ENCODE results near the gene VEZT. TPM values are rescaled to one million over a fixed set of nuclear protein-coding genes. Genes with fewer than 3 reads are reported as not detected.

Gene VEZT
- total and polyA plus RNA-seq, 10 of the 15 experiments (the other 5 are each of a cell fraction or from before 2014, with no cell fraction given): 32.8 to 134 (median 66.2) TPM

DNA sequence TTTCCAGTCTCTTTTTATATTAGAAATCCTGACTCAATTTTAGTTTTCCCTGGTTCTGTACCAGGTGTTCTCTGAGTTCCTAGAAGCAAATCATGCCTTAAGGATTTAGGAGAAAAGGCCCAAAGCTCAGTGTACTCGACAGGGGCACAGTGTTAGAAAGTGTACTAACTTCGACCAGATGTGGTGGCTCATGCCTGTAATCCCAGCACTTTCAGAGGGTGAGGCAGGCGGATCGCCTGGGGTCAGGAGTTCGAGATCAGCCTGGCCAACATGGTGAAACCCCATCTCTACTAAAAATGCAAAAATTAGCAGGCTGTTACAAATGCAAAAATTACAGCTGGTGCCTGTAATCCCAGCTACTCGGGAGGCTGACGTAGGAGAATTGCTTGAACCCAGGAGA, 12.0 kb downstream of the VEZT start:
- no TSS peak for BruUV-seq (replicated peaks)
- CTCF ChIA-PET: interaction anchor here (1.2 to 1.9 kb wide), 2 partner anchors 12 to 14 kb away, joined by 3 to 8 read pairs; partner anchors contain the start of genes FGD6 and VEZT

GRCh38 chr12:95230313-95230712, 12.7 kb downstream of the VEZT start:
- ChIA-PET SMC1A (ENCODE audit: uncharacterized antibody, unreplicated experiment) (interaction anchor here (0.9 to 2.2 kb wide), 2 partner anchors 8 to 244 kb away, joined by 4 to 8 read pairs; partner anchors contain the start of gene METAP2), CTCF (interaction anchor here (0.9 kb wide), 1 partner anchor 302 kb away, joined by 4 read pairs; no protein-coding TSS in a partner anchor), POLR2A (interaction anchor here (1.5 kb wide), 1 partner anchor 13 kb away, joined by 4 read pairs; no protein-coding TSS in a partner anchor), RAD21 (ENCODE audit: unreplicated experiment) (interaction anchor here (1.2 kb wide), 1 partner anchor 30 kb away, joined by 3 read pairs; no protein-coding TSS in a partner anchor)
- no TSS peak for BruUV-seq (replicated peaks)
- Histone ChIP-seq H3K27ac (ENCODE audit: control insufficient read depth, insufficient read depth) (no peak overlapping the region), H3K9ac (ENCODE audit: control insufficient read depth, insufficient read depth, low read length) (no peak overlapping the region), H3K4me3 (no peak overlapping the region), H2AFZ (ENCODE audit: control insufficient read depth, low read depth, low read length) (no peak overlapping the region), H3K27me3 (replicated peaks in 1 of 2; ENCODE audit: control insufficient read depth in 2 of 2, insufficient read depth in 2 of 2, low read length in 1 of 2) (no peaks in the 10 kb centered on the region), H3K36me3 (ENCODE audit: control insufficient read depth in 2 of 2, insufficient read depth in 2 of 2, low read length in 1 of 2) (peaks cover 0 to 2% of the 10 kb centered on the region in 2 experiments; a peak in 1 of 4 replicates), H3K79me2 (ENCODE audit: control insufficient read depth, insufficient read depth, low read length) (peaks cover 67% of the 10 kb centered on the region), H3K4me1 (ENCODE audit: control insufficient read depth, insufficient read depth, low read length) (no peaks in the 10 kb centered on the region), H4K20me1 (ENCODE audit: control insufficient read depth, insufficient read depth) (no peaks in the 10 kb centered on the region), H3K4me2 (ENCODE audit: control insufficient read depth, insufficient read depth) (no peak overlapping the region), H3K9me3 (replicated peaks; ENCODE audit: control insufficient read depth, insufficient read depth, low read length) (no peaks in the 10 kb centered on the region)
- intact Hi-C loops (cut with micrococcal nuclease; ENCODE audit: unreplicated experiment): no loop called here
- in situ Hi-C loops (cut with MboI): no loop called here
- no peak for DNase-seq (ENCODE audit: low read depth, low spot score)
- ATAC-seq: peak; percentile 36; the same call in 1 of the 3 replicates
- no peak for TF ChIP-seq HDAC2 (IDR thresholded peaks at IDR 0.05)
- no peak for TF ChIP-seq SUPT20H (IDR thresholded peaks at IDR 0.05; ENCODE audit: borderline replicate concordance, control insufficient read depth, low read depth, low read length)
- no peak for FAIRE-seq

More for the DNA sequence above, 12.0 kb downstream of the VEZT start:
- no peak overlapping the region for H2AFZ ChIP-seq (ENCODE audit: control insufficient read depth, low read depth, low read length)
- ChIA-PET SMC1A (ENCODE audit: uncharacterized antibody, unreplicated experiment) (interaction anchor here (0.7 to 2.2 kb wide), 3 partner anchors 7 to 244 kb away, joined by 4 to 8 read pairs (median 4); partner anchors contain the start of gene METAP2), RAD21 (ENCODE audit: unreplicated experiment) (interaction anchor here (1.2 kb wide), 1 partner anchor 30 kb away, joined by 3 read pairs; no protein-coding TSS in a partner anchor), POLR2A (interaction anchor here (1.0 to 1.5 kb wide), 2 partner anchors 12 to 13 kb away, joined by 4 to 5 read pairs; partner anchors contain the start of genes FGD6 and VEZT)
- in situ Hi-C loops (cut with MboI): no loop called here
- no peak overlapping the region for H3K4me2 ChIP-seq (ENCODE audit: control insufficient read depth, insufficient read depth)
- no peak for DNase-seq (ENCODE audit: low read depth, low spot score)
- H3K36me3 ChIP-seq (ENCODE audit: control insufficient read depth in 2 of 2, insufficient read depth in 2 of 2, low read length in 1 of 2): peaks cover under 1 to 7% of the 10 kb centered on the region in 2 experiments
- no peak for FAIRE-seq
- no peak for ATAC-seq
- no peak overlapping the region for H3K27ac ChIP-seq (ENCODE audit: control insufficient read depth, insufficient read depth)
- no peaks in the 10 kb centered on the region for H3K27me3 ChIP-seq (replicated peaks in 1 of 2; ENCODE audit: control insufficient read depth in 2 of 2, insufficient read depth in 2 of 2, low read length in 1 of 2)
- no peak for TF ChIP-seq RFX5 (IDR thresholded peaks at IDR 0.05; ENCODE audit: low read depth, low read length)
- H3K9me3 ChIP-seq (replicated peaks; ENCODE audit: control insufficient read depth, insufficient read depth, low read length): no peaks in the 10 kb centered on the region
- intact Hi-C loops (cut with micrococcal nuclease; ENCODE audit: unreplicated experiment): no loop called here
- no peaks in the 10 kb centered on the region for H3K4me1 ChIP-seq (ENCODE audit: control insufficient read depth, insufficient read depth, low read length)
- WGBS (ENCODE audit: insufficient coverage, insufficient replicate concordance, low lambda C conversion rate, missing lambda C conversion rate): 83% methylated on average over 7 of the region's 7 CpGs
- H3K4me3 ChIP-seq: no peak overlapping the region
- peaks cover 71% of the 10 kb centered on the region for H3K79me2 ChIP-seq (ENCODE audit: control insufficient read depth, insufficient read depth, low read length)
- no peaks in the 10 kb centered on the region for H4K20me1 ChIP-seq (ENCODE audit: control insufficient read depth, insufficient read depth)
- no peak overlapping the region for H3K9ac ChIP-seq (ENCODE audit: control insufficient read depth, insufficient read depth, low read length)
